ENCODE results near the gene RGS4. TPM values are rescaled to one million over a fixed set of nuclear protein-coding genes. Genes with fewer than 3 reads are reported as not detected.

RGS4 gene
- total RNA-seq, 1 donor from 2014 or later = under 0.01 TPM

- FAIRE-seq = no peak
- H3K4me3 ChIP-seq (ENCODE audit: low read depth, low read length) = no peak overlapping the region
- no peak for TF ChIP-seq CTCF (IDR thresholded peaks at IDR 0.05; ENCODE audit: insufficient read depth, low read length, severe bottlenecking)
- no peaks in the 10 kb centered on the region for H3K27me3 ChIP-seq (ENCODE audit: control insufficient read depth, insufficient read depth, low read length)
- no peak for DNase-seq (ENCODE audit: low read depth)
- no peaks in the 10 kb centered on the region for H3K36me3 ChIP-seq (ENCODE audit: control insufficient read depth, insufficient read depth, low read length)
These were observed 51.2 kb downstream of the RGS4 start for GRCh38 chr1:163120372-163120771.

GRCh38 chr1:163124812-163125211 lies 55.7 kb downstream of the RGS4 start:
- H3K27me3 ChIP-seq (ENCODE audit: control insufficient read depth, insufficient read depth, low read length) = no peaks in the 10 kb centered on the region
- no peak overlapping the region for H3K4me3 ChIP-seq (ENCODE audit: low read depth, low read length)
- no peak for FAIRE-seq
- no peaks in the 10 kb centered on the region for H3K36me3 ChIP-seq (ENCODE audit: control insufficient read depth, insufficient read depth, low read length)
- DNase-seq (ENCODE audit: low read depth) = no peak
- TF ChIP-seq CTCF (IDR thresholded peaks at IDR 0.05; ENCODE audit: insufficient read depth, low read length, severe bottlenecking) = no peak

Other genes starting within 250 kb of the RGS4 start
- gene CCDC190, start 208.2 kb upstream of the RGS4 start, total RNA-seq = not detected in 2 replicates
- 3.9 and 6.0 TPM in 2 replicates for gene RGS5, start 133.6 kb downstream of the RGS4 start, total RNA-seq